ENCODE results near the gene METRN.

Gene METRN

GRCh38 chr16:740764-741505 is 26.0 kb downstream of the METRN start, which contains the start of gene CIAO3 (continued):
- TF ChIP-seq ZNF10 (tag by site-specific recombination; IDR thresholded peaks at IDR 0.05) (peak; percentile 73), ZNF830 (tag by site-specific recombination; IDR thresholded peaks at IDR 0.05; ENCODE audit: low read depth) (no peak), ZNF707 (tag by site-specific recombination; IDR thresholded peaks at IDR 0.05) (no peak), WT1 (tag by site-specific recombination; IDR thresholded peaks at IDR 0.05) (0 out of 2 replicates have a peak, but pooled peaks have one; percentile 15), ZNF626 (tag by site-specific recombination; IDR thresholded peaks at IDR 0.05) (no peak), ZNF16 (tag by site-specific recombination; IDR thresholded peaks at IDR 0.05; ENCODE audit: low read depth) (no peak), MZF1 (tag by site-specific recombination; IDR thresholded peaks at IDR 0.05; ENCODE audit: borderline replicate concordance) (no peak), OVOL3 (tag by site-specific recombination; IDR thresholded peaks at IDR 0.05) (no peak), OSR2 (tag by site-specific recombination; IDR thresholded peaks at IDR 0.05) (no peak; the same call in 1 of the 2 replicates), SALL2 (tag by site-specific recombination; IDR thresholded peaks at IDR 0.05; ENCODE audit: borderline replicate concordance) (peak; percentile 58; the same call in 1 of the 2 replicates), ZBTB49 (tag by site-specific recombination; IDR thresholded peaks at IDR 0.05; ENCODE audit: low read depth) (no peak), SP2 (tag by site-specific recombination; IDR thresholded peaks at IDR 0.05) (peak; percentile 54), ZBTB6 (tag by site-specific recombination; IDR thresholded peaks at IDR 0.05) (peak; percentile 58; the same call in 1 of the 2 replicates), ZNF423 (tag by site-specific recombination; IDR thresholded peaks at IDR 0.05) (no peak), PRDM6 (tag by site-specific recombination; IDR thresholded peaks at IDR 0.05) (no peak), SP7 (tag by site-specific recombination; IDR thresholded peaks at IDR 0.05) (peak; percentile 88), ZNF596 (tag by site-specific recombination; IDR thresholded peaks at IDR 0.05) (no peak), ZNF211 (tag by site-specific recombination; IDR thresholded peaks at IDR 0.05; ENCODE audit: low read depth) (no peak), ZNF366 (tag by site-specific recombination; conservative IDR thresholded peaks at IDR 0.05) (no peak), ZNF184 (tag by site-specific recombination; IDR thresholded peaks at IDR 0.05) (no peak), BCL6B (tag by site-specific recombination; IDR thresholded peaks at IDR 0.05) (no peak), FEZF1 (tag by site-specific recombination; IDR thresholded peaks at IDR 0.05) (no peak), ZNF621 (tag by site-specific recombination; IDR thresholded peaks at IDR 0.05) (no peak), GLIS2 (tag by site-specific recombination; IDR thresholded peaks at IDR 0.05) (peak; percentile 67; the same call in 1 of the 2 replicates), HOXC10 (CRISPR knock-in tag; IDR thresholded peaks at IDR 0.05) (no peak), ZNF747 (tag by site-specific recombination; IDR thresholded peaks at IDR 0.05) (no peak), PBX3 (CRISPR knock-in tag; IDR thresholded peaks at IDR 0.05) (peak; percentile 94), ZNF26 (tag by site-specific recombination; IDR thresholded peaks at IDR 0.05) (no peak), ZNF138 (tag by site-specific recombination; IDR thresholded peaks at IDR 0.05; ENCODE audit: borderline replicate concordance) (no peak), HOXD13 (CRISPR knock-in tag; IDR thresholded peaks at IDR 0.05; ENCODE audit: borderline replicate concordance) (no peak)

Measured in HEK293 (cell line).